HCEC 1CT (cell line): ENCODE results near the gene GYG2.
A peak's percentile ranks its signal among the peaks of the same experiment; 100 is the strongest.
"Not testable (repeated sequence)": the region's sequence is repeated elsewhere in the genome, so short reads cannot be mapped to it uniquely, and the experiment has no call there.

ENCODE experiments used
- DNase-seq: peaks from one replicate; pipeline ENCODE4 v3.0.0-alpha.2; 2017

The GYG2 gene

DNA sequence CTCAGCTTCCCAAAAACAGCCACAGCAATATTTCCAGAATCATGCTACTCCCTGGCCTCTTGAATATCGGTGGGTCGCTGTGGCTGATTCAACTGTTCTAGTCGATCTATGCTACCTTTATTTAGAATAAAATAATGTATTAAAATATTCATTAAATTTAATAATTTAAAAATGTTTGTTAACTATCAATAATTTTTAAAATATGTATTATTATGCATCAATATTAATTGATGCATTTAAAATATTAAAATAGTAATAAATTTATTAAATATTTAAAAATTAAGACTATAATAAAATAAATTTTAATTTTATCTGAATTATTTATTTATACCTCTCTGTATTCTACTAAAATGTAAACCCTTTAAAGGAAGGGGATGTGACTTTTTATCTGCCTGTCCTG lies 81.4 kb downstream of the GYG2 start:
- no peak for DNase-seq

DNA sequence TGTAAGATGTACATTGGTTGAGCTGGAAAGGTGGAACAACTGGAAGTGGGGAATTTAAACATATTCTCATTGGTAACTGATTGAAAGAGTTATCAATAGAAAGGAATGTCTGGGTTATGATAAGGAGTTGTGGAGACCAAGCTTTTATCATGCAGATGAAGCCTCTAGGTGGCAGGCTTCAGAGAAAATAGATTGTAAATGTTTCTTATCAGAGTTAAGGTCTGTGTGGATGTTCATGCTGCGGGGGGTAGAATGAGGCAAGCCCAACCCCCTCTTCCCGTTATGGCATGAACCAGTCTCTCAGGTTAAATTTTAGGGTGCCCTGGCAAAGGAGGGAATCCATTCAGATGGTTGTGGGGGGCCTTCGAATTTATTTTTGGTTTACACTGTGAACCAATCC lies 84.4 kb downstream of the GYG2 start:
- no peak for DNase-seq

DNA sequence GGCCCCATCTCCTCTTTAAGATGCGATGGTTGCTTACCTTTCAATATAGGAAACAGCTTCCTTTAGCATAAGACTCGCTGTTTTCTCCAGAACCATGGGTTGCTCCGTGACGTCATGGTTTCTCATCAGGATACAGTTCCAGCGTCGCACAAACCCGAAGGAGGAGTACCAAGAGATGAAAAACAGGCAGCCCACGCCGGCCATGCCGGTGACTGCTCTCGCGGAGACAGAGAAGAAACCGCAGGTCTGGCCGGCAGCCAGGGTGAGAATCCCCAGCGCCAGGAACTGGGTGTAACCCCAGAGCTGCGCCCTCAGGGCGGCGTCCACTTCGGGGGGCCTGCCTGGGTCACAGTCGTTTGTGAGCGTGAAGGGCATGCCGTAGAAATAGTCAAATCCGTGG lies 89.0 kb downstream of the GYG2 start:
- no peak for DNase-seq

DNA sequence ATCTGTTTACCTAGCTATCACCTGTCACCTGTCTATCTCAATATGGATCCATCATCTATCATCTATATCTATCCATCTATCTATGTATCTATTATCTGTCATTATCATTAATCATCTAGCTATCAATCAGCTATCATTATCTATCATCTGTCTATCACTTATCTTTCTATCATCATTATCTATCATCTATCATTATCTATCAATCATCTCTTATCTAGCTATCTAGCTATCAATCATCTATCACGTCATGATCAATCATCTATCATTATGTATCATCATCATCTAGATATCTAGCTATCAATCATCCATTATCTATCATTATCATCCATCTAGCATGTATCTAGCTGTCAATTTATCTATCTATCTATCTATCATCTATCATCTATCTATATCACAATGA lies 92.5 kb downstream of the GYG2 start:
- no peak for DNase-seq

DNA sequence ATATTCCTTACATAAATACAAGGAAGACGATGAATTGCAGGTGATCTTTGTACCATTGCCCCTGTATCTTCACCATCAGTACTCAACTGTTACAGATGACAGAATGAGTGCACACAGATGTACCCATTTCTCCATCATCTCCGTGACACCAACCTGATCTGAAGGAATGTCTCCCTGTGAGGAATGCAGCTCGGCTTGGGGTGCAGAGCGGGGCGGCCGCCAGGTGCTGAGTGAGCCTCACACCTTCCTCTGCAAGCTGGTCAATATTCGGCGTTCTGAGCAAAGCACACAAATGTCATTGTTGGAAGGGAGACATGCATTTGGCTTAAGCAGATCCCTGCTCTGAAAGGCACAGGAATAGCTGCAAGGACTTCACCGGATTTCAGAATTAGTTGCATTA lies 93.0 kb downstream of the GYG2 start:
- no peak for DNase-seq

DNA sequence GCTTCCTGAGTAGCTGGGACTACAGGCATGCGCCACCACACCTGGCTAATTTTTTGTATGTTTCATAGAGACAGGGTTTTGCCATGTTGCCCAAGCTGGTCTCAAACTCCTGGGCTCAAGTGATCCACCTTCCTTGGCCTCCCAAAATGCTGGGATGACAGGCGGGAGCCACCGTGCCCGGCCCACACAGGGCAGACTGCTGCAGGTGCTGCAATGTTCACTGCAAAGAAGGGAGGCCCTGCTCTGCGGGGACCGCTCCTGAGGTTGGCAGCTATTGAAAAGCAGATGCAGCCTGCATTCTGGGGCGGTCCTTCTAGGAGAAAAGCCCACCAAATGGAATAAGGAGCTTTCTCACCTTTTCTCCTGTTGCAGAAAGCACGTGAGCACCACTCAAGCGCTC lies 95.4 kb downstream of the GYG2 start:
- no peak for DNase-seq

DNA sequence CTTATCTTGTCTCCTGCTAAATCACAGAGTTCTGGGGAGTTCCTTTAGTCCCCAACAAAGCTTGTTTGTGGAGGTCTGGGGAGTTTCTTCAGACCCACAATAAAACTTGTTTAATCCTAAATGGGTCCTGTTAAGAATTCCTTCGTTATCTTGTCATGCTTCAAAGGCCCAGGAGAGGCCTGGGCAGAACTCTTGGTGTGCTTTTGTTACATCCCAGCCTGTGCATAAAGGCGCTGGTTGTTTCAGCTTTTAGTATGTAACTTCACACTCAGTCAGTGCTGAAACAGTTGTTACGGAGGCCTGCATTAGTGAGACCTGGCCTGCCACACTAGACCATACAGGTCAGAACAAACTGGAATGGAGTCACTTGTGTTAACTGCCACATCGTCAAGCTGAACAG lies 97.5 kb downstream of the GYG2 start:
- DNase-seq: not testable (repeated sequence)

DNA sequence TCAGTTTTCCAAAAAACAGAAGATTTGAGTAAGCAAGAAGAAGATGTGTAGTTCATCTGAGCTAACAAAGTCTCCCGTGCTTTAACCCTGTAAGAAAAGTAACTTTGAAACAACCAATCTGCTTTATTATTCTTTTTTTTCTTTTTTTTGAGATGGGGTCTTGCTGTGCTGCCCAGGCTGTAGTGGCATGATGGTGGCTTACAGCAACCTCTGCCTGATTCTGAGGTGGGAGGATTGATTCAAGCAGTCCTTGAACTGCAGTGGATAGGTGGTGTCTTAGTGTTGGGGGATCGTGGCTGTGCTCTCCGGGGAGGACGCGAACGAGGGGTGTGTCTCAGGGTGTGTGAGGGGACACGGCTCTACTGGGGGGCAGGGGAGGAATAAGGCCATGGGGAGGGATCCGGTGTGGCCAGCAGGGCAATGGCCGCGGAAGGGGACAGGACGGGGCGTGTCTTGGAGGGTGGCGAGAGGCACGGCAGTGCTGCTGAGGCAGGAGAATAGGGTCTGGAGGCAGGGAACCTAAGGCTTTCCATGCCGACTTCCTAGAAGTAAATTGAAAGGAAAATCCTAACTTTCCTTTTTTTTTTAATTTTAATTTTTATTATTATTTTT lies 98.0 kb downstream of the GYG2 start:
- DNase-seq: no peak

DNA sequence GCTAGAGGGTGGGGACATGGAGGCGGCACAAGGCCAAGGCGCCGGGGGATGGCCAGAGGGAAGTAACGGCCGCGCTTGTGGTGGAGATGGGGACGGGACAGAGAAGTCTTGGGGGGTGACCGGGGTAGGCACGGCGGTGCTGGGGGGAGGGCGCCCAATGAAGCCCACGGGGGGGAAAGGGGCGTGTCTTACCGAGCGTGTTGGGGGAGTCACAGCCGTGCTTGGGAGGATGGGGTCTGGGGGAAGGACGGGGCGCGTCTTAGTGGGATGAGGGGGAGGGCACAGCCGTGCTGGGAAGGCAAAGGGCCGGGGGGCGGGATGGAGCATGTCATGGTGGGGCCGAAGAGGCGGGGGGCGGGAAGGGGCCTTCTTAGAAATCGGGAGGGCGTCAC lies 99.5 kb downstream of the GYG2 start:
- DNase-seq: peak; percentile 21

DNA sequence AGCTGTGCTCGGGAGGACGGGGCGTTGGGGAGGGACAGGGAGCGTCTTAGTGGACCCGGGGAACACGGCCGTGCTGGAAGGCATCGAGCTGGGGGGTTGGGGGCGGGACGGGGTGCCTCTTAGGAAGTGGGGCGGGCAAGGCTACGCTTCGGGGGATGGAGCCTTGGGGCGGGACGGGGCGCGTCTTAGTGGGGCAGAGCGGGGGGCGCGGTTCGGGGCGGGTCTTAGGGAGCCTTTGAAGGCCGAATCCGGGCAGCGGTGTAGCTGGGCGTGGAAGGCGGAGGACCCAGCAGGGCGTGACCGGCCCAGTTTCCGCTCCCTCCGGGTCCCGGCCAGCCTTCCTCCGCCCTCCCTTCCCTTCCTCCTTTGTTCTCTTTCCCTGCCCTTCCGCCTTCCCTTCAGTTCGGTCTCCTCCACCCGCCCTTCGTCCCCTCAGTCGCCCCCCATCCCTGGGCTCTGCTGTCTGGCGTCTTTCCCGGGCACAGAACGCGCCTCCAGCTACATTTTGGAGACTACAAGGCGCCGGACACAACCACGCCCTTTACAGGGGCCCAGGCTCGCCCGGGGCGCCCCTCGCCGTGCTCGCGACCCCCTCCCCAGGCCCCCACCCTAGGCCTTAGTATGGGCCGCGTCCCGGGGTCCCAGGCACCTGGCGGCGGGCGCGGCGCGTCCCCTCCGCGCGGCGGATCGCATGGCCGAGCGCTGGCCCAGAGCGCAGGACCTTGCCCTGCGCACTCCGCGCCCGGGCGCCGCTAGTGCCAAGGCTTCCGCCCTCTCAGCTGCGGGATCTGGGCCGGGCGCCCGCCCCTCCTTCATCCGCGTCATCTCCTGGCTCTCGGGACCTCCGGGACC lies 100.1 kb downstream of the GYG2 start, which contains the start of gene ARSD:
TSS of gene ARSD (minus strand) at position 757 of the 852 bp plus-strand sequence. CDS start at position 693, 64 bp downstream.
- peak; percentile 77 for DNase-seq

DNA sequence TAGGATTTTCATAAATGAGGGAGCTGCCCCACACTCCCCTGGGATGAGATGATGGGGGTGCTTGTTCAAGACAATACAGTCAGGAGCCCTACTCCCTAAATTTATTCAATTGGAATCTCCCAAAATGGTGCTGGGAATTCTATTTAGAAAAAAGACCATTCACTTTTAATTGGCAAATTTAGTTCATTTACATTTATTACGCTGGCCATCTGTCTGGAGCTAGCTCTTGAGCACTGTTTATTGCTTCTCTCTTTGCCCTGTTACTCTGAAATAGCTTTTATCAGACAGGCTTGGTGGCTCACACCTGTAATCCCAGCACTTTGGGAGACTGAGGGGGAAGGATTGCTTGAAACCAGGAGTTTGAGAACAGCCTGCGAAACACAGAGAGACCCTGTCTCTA lies 102.4 kb downstream of the GYG2 start:
- DNase-seq: no peak

DNA sequence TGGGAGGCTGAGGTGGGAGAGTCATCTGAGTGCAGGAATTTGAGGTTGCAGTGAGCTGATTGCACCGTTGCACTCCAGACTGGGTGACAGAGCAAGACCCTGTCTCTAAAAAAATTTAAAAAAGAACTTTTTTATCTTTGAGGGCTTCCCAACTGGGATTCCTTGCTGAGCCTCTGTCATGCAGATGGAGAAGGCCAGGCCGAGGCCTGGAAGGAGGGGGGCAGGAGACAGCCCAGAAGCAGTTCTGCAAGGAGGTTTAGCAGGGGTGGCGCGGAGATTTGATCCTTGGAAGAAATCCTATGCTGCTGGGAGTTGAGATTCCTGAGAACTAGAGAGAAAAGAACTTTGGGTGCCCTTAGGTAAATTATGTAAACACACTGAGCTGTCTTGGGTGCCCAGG lies 102.9 kb downstream of the GYG2 start:
- no peak for DNase-seq
